Measurements from ENCODE around the gene IRF7. TPM values are rescaled to one million over a fixed set of nuclear protein-coding genes. Genes with fewer than 3 reads are reported as not detected.
"Not testable (repeated sequence)": the region's sequence is repeated elsewhere in the genome, so short reads cannot be mapped to it uniquely, and the experiment has no call there.

The IRF7 gene
- polyA plus RNA-seq (ENCODE audit: insufficient read length) = 14.9 TPM

GRCh38 chr11:615504-616319, at the start of gene IRF7:
Gene IRF7, minus strand, starts transcription at chr11:615950. Its CDS starts 586 bp downstream, at chr11:615364.
- peak; percentile 73 for DNase-seq (ENCODE audit: low read depth)

- no peak for DNase-seq (ENCODE audit: low read depth)
These were observed 49.4 kb upstream of the IRF7 start for GRCh38 chr11:665062-665703.

- no peak for DNase-seq (ENCODE audit: low read depth)
These were observed 47.0 kb upstream of the IRF7 start for GRCh38 chr11:662689-663274.

- DNase-seq (ENCODE audit: low read depth) = no peak
These were observed 45.1 kb upstream of the IRF7 start for GRCh38 chr11:660681-661444.

- DNase-seq (ENCODE audit: low read depth) = no peak
These were observed 44.5 kb upstream of the IRF7 start for GRCh38 chr11:660281-660680.

GRCh38 chr11:659532-660085, 43.9 kb upstream of the IRF7 start:
- DNase-seq (ENCODE audit: low read depth) = no peak

GRCh38 chr11:657691-658126, 42.0 kb upstream of the IRF7 start:
- no peak for DNase-seq (ENCODE audit: low read depth)

GRCh38 chr11:656866-657265, 41.1 kb upstream of the IRF7 start:
- no peak for DNase-seq (ENCODE audit: low read depth)

GRCh38 chr11:656426-656825, 40.7 kb upstream of the IRF7 start:
- DNase-seq (ENCODE audit: low read depth) = no peak

GRCh38 chr11:655036-655726, 39.4 kb upstream of the IRF7 start:
- no peak for DNase-seq (ENCODE audit: low read depth)

- DNase-seq (ENCODE audit: low read depth) = not testable (repeated sequence)
These were observed 38.7 kb upstream of the IRF7 start for GRCh38 chr11:654444-654843.

- DNase-seq (ENCODE audit: low read depth) = no peak
These were observed 38.1 kb upstream of the IRF7 start for GRCh38 chr11:653837-654236.

- DNase-seq (ENCODE audit: low read depth) = not testable (repeated sequence)
These were observed 37.4 kb upstream of the IRF7 start for GRCh38 chr11:653136-653535.

- DNase-seq (ENCODE audit: low read depth) = no peak
These were observed 34.7 kb upstream of the IRF7 start for GRCh38 chr11:650482-650881.

GRCh38 chr11:647672-648158, 32.0 kb upstream of the IRF7 start:
- DNase-seq (ENCODE audit: low read depth) = not testable (repeated sequence)

- no peak for DNase-seq (ENCODE audit: low read depth)
These were observed 30.5 kb upstream of the IRF7 start for GRCh38 chr11:646214-646613.

GRCh38 chr11:645536-645935, 29.8 kb upstream of the IRF7 start:
- no peak for DNase-seq (ENCODE audit: low read depth)

GRCh38 chr11:643849-644738, 28.3 kb upstream of the IRF7 start:
- no peak for DNase-seq (ENCODE audit: low read depth)

- no peak for DNase-seq (ENCODE audit: low read depth)
These were observed 27.6 kb upstream of the IRF7 start for GRCh38 chr11:643366-643765.
